Smooth muscle cell (in vitro differentiated cells): ENCODE measurements around the gene GFM1. TPM values are rescaled to one million over a fixed set of nuclear protein-coding genes. Genes with fewer than 3 reads are reported as not detected.

Experiments used
- DNase-seq: peaks from one replicate; lab custom pipeline; 2025; ENCODE audit not compliant: unreplicated experiment; lab: John Stamatoyannopoulos, UW
- H2AFZ ChIP-seq: fragments of 200-600 bp; sonication (generic); 2 replicates; pipeline ENCODE4 v1.6.0; 2016; ENCODE audit warnings: antibody characterized with exemption, low read depth, mild to moderate bottlenecking
- H3F3A ChIP-seq: fragments of 200-600 bp; sonication (generic); 2 replicates; pipeline ENCODE4 v1.6.0; 2017; ENCODE audit warnings: antibody characterized with exemption, low read depth
- H3K27ac ChIP-seq: fragments of 200-600 bp; sonication (generic); 2 replicates; pipeline ENCODE4 v1.5.1; 2016; ENCODE audit warnings: low read depth, mild to moderate bottlenecking
- H3K27me3 ChIP-seq: fragments of 200-600 bp; sonication (generic); 2 replicates; pipeline ENCODE4 v1.6.1; 2016; ENCODE audit warnings: low read depth, mild to moderate bottlenecking
- H3K36me3 ChIP-seq: fragments of 200-600 bp; sonication (generic); 2 replicates; pipeline ENCODE4 v1.5.1; 2016; ENCODE audit warnings: low read depth
- H3K4me1 ChIP-seq: fragments of 200-600 bp; sonication (generic); 2 replicates; pipeline ENCODE4 v1.5.1; 2016; ENCODE audit warnings: low read depth
- H3K4me2 ChIP-seq: fragments of 200-600 bp; sonication (generic); 2 replicates; pipeline ENCODE4 v1.6.0; 2016; ENCODE audit warnings: mild to moderate bottlenecking
- H3K4me3 ChIP-seq: fragments of 200-600 bp; sonication (generic); 2 replicates; pipeline ENCODE4 v1.5.1; 2016; ENCODE audit warnings: mild to moderate bottlenecking
- H3K79me2 ChIP-seq: fragments of 200-600 bp; sonication (generic); 2 replicates; pipeline ENCODE4 v1.6.0; 2016; ENCODE audit warnings: low read depth, mild to moderate bottlenecking
- H3K9ac ChIP-seq: fragments of 200-600 bp; sonication (generic); 2 replicates; pipeline ENCODE4 v1.6.0; 2016; ENCODE audit warnings: low read depth
- H3K9me3 ChIP-seq: fragments of 200-600 bp; sonication (generic); replicated peaks from 2 replicates; pipeline ENCODE4 v1.5.1; 2016; ENCODE audit warnings: low read depth
- H4K20me1 ChIP-seq: fragments of 200-600 bp; sonication (generic); 2 replicates; pipeline ENCODE4 v1.6.0; 2016; ENCODE audit warnings: low read depth
- CTCF ChIP-seq: fragments of 200-600 bp; sonication (generic); IDR thresholded peaks from 2 replicates; pipeline ENCODE4 v1.5.1; 2017; ENCODE audit warnings: borderline replicate concordance, mild to moderate bottlenecking, antibody characterized with exemption; ENCODE audit not compliant: insufficient read depth, poor library complexity, severe bottlenecking
- WGBS: methylation state at CpG from one replicate; pipeline ENCODE4 v1.1.7; 2016; ENCODE audit warnings: low lambda C conversion rate; 5-methylcytosine and 5-hydroxymethylcytosine counted together
- polyA plus RNA-seq: library from polyadenylated mRNA; unstranded; fragments of >200 nt; fragmentation: Nextera tagmentation; extraction: Ambion mirVana; gene quantifications from 2 replicates; pipeline ENCODE4 v1.2.1, GENCODE V29; 2016
- total RNA-seq: library from RNA; depleted of rRNA; stranded (reverse); fragments of >200 nt; gene quantifications from 2 replicates; pipeline ENCODE4 v1.2.3, GENCODE V29; 2014

The GFM1 gene
- total and polyA plus RNA-seq, 2 experiments from 2014 or later: 19.4 to 34.9 TPM

- peaks cover under 1% of the 10 kb centered on the region for H3K36me3 ChIP-seq
- WGBS: 93% methylated on average over 7 of the region's 7 CpGs
- no peaks in the 10 kb centered on the region for H3K27me3 ChIP-seq
- no peaks in the 10 kb centered on the region for H3K9me3 ChIP-seq
- H4K20me1 ChIP-seq: no peaks in the 10 kb centered on the region
- no peak overlapping the region for H2AFZ ChIP-seq
- H3K79me2 ChIP-seq: peaks cover 22% of the 10 kb centered on the region
- no peak overlapping the region for H3K4me2 ChIP-seq
- peaks cover 6% of the 10 kb centered on the region for H3K4me1 ChIP-seq
- no peak overlapping the region for H3K27ac ChIP-seq
- no peak overlapping the region for H3K4me3 ChIP-seq
- no peak overlapping the region for H3K9ac ChIP-seq
- no peak for DNase-seq
- no peak for TF ChIP-seq CTCF
- no peaks in the 10 kb centered on the region for H3F3A ChIP-seq
Measured at GRCh38 chr3:158642005-158642404, 2.3 kb upstream of the GFM1 start.

DNA sequence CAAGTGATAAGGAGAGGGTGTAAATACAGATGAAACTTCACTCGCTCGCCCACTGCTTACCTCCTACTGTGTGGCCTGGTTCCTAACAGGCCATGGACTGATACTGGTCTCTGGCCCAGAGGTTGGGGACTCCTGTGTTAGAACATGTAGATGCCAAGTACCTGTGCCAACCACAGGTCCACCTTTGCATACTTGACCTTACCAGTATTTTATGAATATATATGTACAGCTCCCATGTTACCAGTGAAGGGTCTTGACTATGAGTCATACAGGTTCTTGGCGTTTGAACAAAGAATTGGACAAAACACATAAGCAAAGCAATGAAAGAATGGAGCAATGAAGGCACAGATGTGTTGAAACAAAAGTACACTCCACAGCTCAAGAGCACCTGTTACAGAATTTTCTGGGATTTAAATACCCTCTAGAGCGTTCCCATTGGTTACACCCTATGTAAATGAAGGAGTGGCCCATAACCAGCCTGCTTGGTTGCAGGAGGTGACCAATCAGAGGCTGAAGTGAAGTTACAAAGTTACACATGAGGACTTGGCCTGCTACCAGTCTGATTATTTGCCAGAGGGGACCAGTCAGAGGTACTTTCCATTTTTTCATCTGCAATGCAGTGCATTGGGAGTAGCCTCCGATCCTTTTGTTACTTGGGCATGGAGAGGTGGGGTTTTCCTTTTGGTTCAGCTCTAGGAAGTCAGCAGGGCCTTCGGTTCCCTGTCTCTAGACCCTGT, 1.7 kb upstream of the GFM1 start:
- Histone ChIP-seq H3K4me3 (no peak overlapping the region), H3K4me1 (peaks cover 6% of the 10 kb centered on the region), H2AFZ (no peak overlapping the region), H3K27ac (no peak overlapping the region), H3K4me2 (no peak overlapping the region), H4K20me1 (no peaks in the 10 kb centered on the region), H3K79me2 (peaks cover 29% of the 10 kb centered on the region), H3K9ac (no peak overlapping the region), H3K9me3 (no peaks in the 10 kb centered on the region), H3F3A (no peaks in the 10 kb centered on the region), H3K36me3 (peaks cover 5% of the 10 kb centered on the region), H3K27me3 (no peaks in the 10 kb centered on the region)
- 92% methylated on average over 6 of the region's 6 CpGs for WGBS
- no peak for DNase-seq
- TF ChIP-seq CTCF: no peak

GRCh38 chr3:158649791-158650190, 5.5 kb downstream of the GFM1 start:
- DNase-seq: no peak
- peaks cover 6% of the 10 kb centered on the region for H3K4me1 ChIP-seq
- H3K4me2 ChIP-seq: no peak overlapping the region
- H3K27me3 ChIP-seq: no peaks in the 10 kb centered on the region
- H3K27ac ChIP-seq: no peak overlapping the region
- TF ChIP-seq CTCF: no peak
- no peak overlapping the region for H2AFZ ChIP-seq
- H3K4me3 ChIP-seq: no peak overlapping the region
- H4K20me1 ChIP-seq: no peaks in the 10 kb centered on the region
- H3K36me3 ChIP-seq: peaks cover 26% of the 10 kb centered on the region
- no peaks in the 10 kb centered on the region for H3K9me3 ChIP-seq
- H3F3A ChIP-seq: no peaks in the 10 kb centered on the region
- WGBS: 76% methylated on average over 4 of the region's 4 CpGs
- no peak overlapping the region for H3K9ac ChIP-seq
- peaks cover 31% of the 10 kb centered on the region for H3K79me2 ChIP-seq

DNA sequence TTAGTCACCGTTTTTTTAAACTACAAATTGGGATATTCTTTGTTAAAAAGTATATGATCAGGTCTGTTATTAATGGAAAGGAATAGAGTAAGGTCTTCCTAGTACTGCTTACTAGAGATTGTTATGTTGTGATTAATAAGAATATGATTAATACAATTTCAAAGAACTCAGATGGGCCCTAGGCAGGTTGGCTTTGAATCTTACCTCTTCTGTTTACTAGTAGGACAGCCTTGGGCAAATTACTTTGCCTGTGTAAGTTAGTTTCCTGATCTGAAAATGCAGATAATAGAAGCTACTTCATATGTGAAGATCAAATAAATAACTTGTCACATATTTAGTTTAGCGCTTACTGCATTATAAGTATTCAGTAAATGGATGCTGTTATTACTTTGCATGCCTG, 6.9 kb downstream of the GFM1 start:
- Histone ChIP-seq H3K4me3 (no peak overlapping the region), H2AFZ (no peak overlapping the region), H4K20me1 (no peaks in the 10 kb centered on the region), H3K4me2 (no peak overlapping the region), H3F3A (no peaks in the 10 kb centered on the region), H3K79me2 (peaks cover 18% of the 10 kb centered on the region), H3K27me3 (no peaks in the 10 kb centered on the region), H3K27ac (no peak overlapping the region), H3K9ac (no peak overlapping the region), H3K36me3 (peaks cover 30% of the 10 kb centered on the region), H3K4me1 (no peaks in the 10 kb centered on the region), H3K9me3 (no peaks in the 10 kb centered on the region)
- DNase-seq: no peak
- no peak for TF ChIP-seq CTCF
- 99% methylated on average over 2 of the region's 2 CpGs for WGBS
